GM12878 (cell line): ENCODE data around the gene FYTTD1. TPM values are rescaled to one million over a fixed set of nuclear protein-coding genes. Genes with fewer than 3 reads are reported as not detected.

Source experiments
- ATF2 ChIP-seq: IDR thresholded peaks from 2 replicates; pipeline ENCODE4 v1.6.1; 2012; ENCODE audit warnings: low read length, inconsistent platforms
- BACH1 ChIP-seq: fragments of 450-650 bp; IDR thresholded peaks from 2 replicates; pipeline ENCODE4 v1.6.1; 2017; ENCODE audit warnings: mild to moderate bottlenecking, borderline replicate concordance
- BCL11A ChIP-seq: IDR thresholded peaks from 2 replicates; pipeline ENCODE4 v1.6.1; 2011; ENCODE audit warnings: low read depth, low read length
- BMI1 ChIP-seq: fragments of 450-650 bp; IDR thresholded peaks from 2 replicates; pipeline ENCODE4 v1.6.1; 2016; ENCODE audit warnings: mild to moderate bottlenecking, moderate library complexity, borderline replicate concordance
- DPF2 ChIP-seq: fragments of 450-650 bp; IDR thresholded peaks from 2 replicates; pipeline ENCODE4 v1.6.1; 2017; ENCODE audit warnings: mild to moderate bottlenecking
- GABPA ChIP-seq: IDR thresholded peaks from 2 replicates; pipeline ENCODE4 v1.6.1; 2014; ENCODE audit warnings: antibody characterized with exemption, low read depth, mild to moderate bottlenecking, inconsistent platforms
- IKZF2 ChIP-seq, 2 experiments: fragments of 450-650 bp; IDR thresholded peaks; 2 replicates each; pipeline ENCODE4 v1.6.1; 2017; ENCODE audit warnings: mild to moderate bottlenecking in 2 of 2, moderate library complexity in 2 of 2
- KLF5 ChIP-seq: fragments of 450-650 bp; IDR thresholded peaks from 2 replicates; pipeline ENCODE4 v1.6.1; 2014; ENCODE audit warnings: mild to moderate bottlenecking; ENCODE audit not compliant: partially characterized antibody
- MXI1 ChIP-seq: fragments of 150-350 bp; IDR thresholded peaks from 2 replicates; pipeline ENCODE4 v1.6.1; 2011; ENCODE audit warnings: low read depth, mild to moderate bottlenecking, inconsistent platforms, low read length, improper control_type of control experiment
- NBN ChIP-seq: fragments of 450-650 bp; IDR thresholded peaks from 2 replicates; pipeline ENCODE4 v1.6.1; 2016
- NFYA ChIP-seq: IDR thresholded peaks from 2 replicates; pipeline ENCODE4 v1.6.1; 2011; ENCODE audit warnings: low read depth, mild to moderate bottlenecking, low read length, improper control_type of control experiment, borderline replicate concordance
- NFYB ChIP-seq: IDR thresholded peaks from 2 replicates; pipeline ENCODE4 v1.6.1; 2011; ENCODE audit warnings: low read depth, mild to moderate bottlenecking, low read length, improper control_type of control experiment, moderate library complexity; ENCODE audit not compliant: insufficient read depth
- PML ChIP-seq: IDR thresholded peaks from 2 replicates; pipeline ENCODE4 v1.6.1; 2012; ENCODE audit warnings: low read length, inconsistent platforms
- POLR2AphosphoS2 ChIP-seq: IDR thresholded peaks from 2 replicates; pipeline ENCODE4 v1.6.1; 2011; ENCODE audit warnings: low read depth, mild to moderate bottlenecking, low read length, improper control_type of control experiment, moderate library complexity
- RB1 ChIP-seq: fragments of 450-650 bp; formaldehyde crosslinking; IDR thresholded peaks from 2 replicates; pipeline ENCODE4 v1.6.1; 2017; ENCODE audit warnings: mild to moderate bottlenecking, borderline replicate concordance
- SIN3A ChIP-seq: IDR thresholded peaks from 2 replicates; pipeline ENCODE4 v1.6.1; 2012; ENCODE audit warnings: low read depth, low read length, improper control_type of control experiment
- SKIL ChIP-seq: fragments of 450-650 bp; IDR thresholded peaks from 2 replicates; pipeline ENCODE4 v1.6.1; 2017; ENCODE audit warnings: mild to moderate bottlenecking, low read depth, inconsistent platforms; ENCODE audit not compliant: poor library complexity, severe bottlenecking
- SREBF1 ChIP-seq: IDR thresholded peaks from 2 replicates; pipeline ENCODE4 v1.6.1; 2012; ENCODE audit warnings: mild to moderate bottlenecking, low read length
- STAT3 ChIP-seq: IDR thresholded peaks from 2 replicates; pipeline ENCODE4 v1.6.1; 2011; ENCODE audit warnings: low read depth, low read length, improper control_type of control experiment
- SUZ12 ChIP-seq: fragments of 200-600 bp; sonication (generic); IDR thresholded peaks from one replicate; pipeline ENCODE4 v1.6.1; 2018; ENCODE audit warnings: antibody characterized with exemption, mild to moderate bottlenecking; ENCODE audit not compliant: unreplicated experiment
- TARDBP ChIP-seq: IDR thresholded peaks from 2 replicates; pipeline ENCODE4 v1.6.1; 2016; ENCODE audit warnings: borderline replicate concordance
- TCF12 ChIP-seq: IDR thresholded peaks from 2 replicates; pipeline ENCODE4 v1.6.1; 2011; ENCODE audit warnings: low read depth, mild to moderate bottlenecking, low read length
- YBX1 ChIP-seq: fragments of 450-650 bp; IDR thresholded peaks from 2 replicates; pipeline ENCODE4 v1.6.1; 2016; ENCODE audit warnings: antibody characterized with exemption
- ZNF592 ChIP-seq: fragments of 450-650 bp; IDR thresholded peaks from 2 replicates; pipeline ENCODE4 v1.6.1; 2017; ENCODE audit warnings: mild to moderate bottlenecking, moderate library complexity
- polyA plus RNA-seq, 11 experiments: library from polyadenylated mRNA; depleted of rRNA in 4 of 11; unstranded in 6 of 11; stranded (reverse) in 5 of 11; fragments of >200 nt; fragmentation: Nextera tagmentation in 4 of 11; fragmentation: Illumina TruSeq in 1 of 11; extraction: Ambion mirVana in 4 of 11; extraction: Trizol in 1 of 11; gene quantifications; 1 replicate in 1 of 11; 2 replicates in 10 of 11; pipeline versions ENCODE4 v1.2.1 to v1.2.3, GENCODE V29; 2011 to 2016; ENCODE audit warnings: inconsistent platforms in 2 of 11, missing spikeins in 2 of 11, low read depth in 1 of 11
- total RNA-seq, 4 experiments: library from RNA; depleted of rRNA in 3 of 4; stranded (reverse); fragments of >200 nt in 3 of 4; fragmentation: Illumina TruSeq in 1 of 4; extraction: Trizol in 1 of 4; gene quantifications; 2 replicates each; pipeline versions ENCODE4 v1.2.1 to v1.2.3, GENCODE V29; 2013 to 2021

FYTTD1 gene
- total and polyA plus RNA-seq, 10 of the 15 experiments (the other 5 are each of a cell fraction or from before 2014, with no cell fraction given) = 25.5 to 101 (median 59.4) TPM

GRCh38 chr3:197736491-197737318, 13.0 kb upstream of the FYTTD1 start, which contains the start of gene RUBCN (continued):
- TF ChIP-seq ZNF592 (no peak), YBX1 (no peak), TARDBP (no peak), NFYB (peak; percentile 86), GABPA (no peak), PML (peak; percentile 69; the same call in 1 of the 2 replicates), BMI1 (no peak), SKIL (no peak), TCF12 (no peak; the same call in 1 of the 2 replicates), NBN (0 out of 2 replicates have a peak, but pooled peaks have one; percentile 29), SIN3A (peak; percentile 48; the same call in 1 of the 2 replicates), SUZ12 (no peak), MXI1 (peak; percentile 68; the same call in 1 of the 2 replicates), BCL11A (no peak), SREBF1 (peak; percentile 21; the same call in 1 of the 2 replicates), DPF2 (peak; percentile 72), BACH1 (peak; percentile 36), KLF5 (peak; percentile 14), NFYA (no peak), RB1 (peak; percentile 87; the same call in 1 of the 2 replicates), POLR2AphosphoS2 (peak; percentile 76; the same call in 1 of the 2 replicates), IKZF2 (IDR thresholded peaks at IDR 0.05) (peak; percentile 21 to 60; a peak in 2 of 4 replicates), STAT3 (no peak), ATF2 (no peak)
